HS-5 (cell line): ENCODE measurements around the gene CHIT1.
"Not testable (repeated sequence)": the region's sequence is repeated elsewhere in the genome, so short reads cannot be mapped to it uniquely, and the experiment has no call there.

Source experiments
- DNase-seq: peaks from one replicate; pipeline ENCODE4 v3.0.0-alpha.2; 2012; ENCODE audit warnings: low read depth

CHIT1 gene

DNA sequence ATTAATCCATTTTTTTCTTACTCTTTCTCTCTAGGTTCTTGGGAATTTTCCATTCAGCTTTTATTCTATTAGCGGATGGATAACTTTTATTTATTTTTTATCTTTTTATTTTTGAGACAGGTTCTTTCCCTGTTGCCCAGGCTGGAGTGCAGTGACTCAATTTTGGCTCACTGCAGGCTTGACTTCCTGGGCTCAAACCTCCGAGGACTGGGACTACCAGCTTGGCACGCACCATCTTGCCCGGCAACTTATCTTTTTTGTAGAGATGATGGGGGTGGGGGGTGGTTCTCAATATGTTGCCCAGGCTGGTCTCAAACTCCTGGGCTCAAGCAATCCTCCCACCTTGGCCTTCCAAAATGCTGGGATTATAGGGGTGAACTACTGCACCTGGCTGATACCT is 36.1 kb upstream of the CHIT1 start:
- no peak for DNase-seq

GRCh38 chr1:203264052-203264501 is 34.6 kb upstream of the CHIT1 start:
- no peak for DNase-seq

DNA sequence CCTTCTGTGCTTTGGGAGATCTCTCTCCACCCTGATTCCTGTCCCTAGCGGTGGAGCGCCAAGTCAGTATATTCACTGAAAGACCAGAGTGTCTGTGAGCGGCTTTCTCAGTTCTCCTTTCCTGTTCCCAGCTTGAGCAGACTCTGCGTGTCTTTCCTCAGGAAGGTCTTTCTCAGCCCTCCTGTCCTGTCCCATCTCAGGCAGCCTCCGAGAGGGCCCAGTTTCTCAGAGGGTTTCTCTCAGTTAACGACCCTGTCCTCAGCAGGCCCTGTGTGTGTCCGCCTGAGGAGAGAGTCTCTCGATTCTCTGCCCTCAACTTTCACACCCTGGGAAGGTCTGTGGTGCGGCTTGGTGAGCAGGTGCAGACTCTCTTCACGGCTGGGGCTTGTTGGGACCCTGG is 34.0 kb upstream of the CHIT1 start:
- no peak for DNase-seq

DNA sequence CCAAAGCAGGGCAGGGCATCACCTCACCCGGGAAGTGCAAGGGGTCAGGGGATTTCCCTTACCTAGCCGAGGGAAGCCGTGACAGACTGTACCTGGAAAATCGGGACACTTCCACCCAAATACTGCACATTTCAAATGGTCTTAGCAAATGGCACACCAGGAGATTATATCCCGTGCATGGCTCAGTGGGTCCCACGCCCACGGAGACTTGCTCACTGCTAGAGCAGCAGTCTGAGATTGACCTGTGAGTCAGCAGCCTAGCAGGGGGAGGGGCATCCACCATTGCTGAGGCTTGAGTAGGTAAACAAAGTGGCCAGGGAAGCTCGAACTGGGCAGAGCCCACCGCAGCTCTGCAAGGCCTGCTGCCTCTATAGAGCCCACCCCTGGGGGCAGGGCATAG is 27.2 kb upstream of the CHIT1 start:
- DNase-seq: not testable (repeated sequence)

DNA sequence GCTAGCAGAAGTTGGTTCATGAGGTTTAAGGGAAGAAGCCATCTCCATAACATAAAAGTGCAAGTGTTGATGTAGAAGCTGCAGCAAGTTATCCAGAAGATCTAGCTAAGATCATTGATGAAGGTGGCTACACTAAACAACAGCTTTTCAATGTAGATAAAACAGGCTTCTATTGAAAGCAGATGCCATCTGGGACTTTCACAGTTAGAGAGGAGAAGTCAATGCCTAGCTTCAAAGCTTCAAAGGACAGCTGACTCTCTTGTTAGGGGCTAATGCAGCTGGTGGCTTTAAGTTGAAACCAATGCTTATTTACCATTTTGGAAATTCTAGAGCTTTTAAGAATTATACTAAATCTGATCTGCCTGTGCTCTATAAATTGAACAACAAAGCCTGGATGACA is 25.3 kb upstream of the CHIT1 start:
- not testable (repeated sequence) for DNase-seq

- no peak for DNase-seq
Measured at GRCh38 chr1:203252678-203253077, 23.2 kb upstream of the CHIT1 start.

DNA sequence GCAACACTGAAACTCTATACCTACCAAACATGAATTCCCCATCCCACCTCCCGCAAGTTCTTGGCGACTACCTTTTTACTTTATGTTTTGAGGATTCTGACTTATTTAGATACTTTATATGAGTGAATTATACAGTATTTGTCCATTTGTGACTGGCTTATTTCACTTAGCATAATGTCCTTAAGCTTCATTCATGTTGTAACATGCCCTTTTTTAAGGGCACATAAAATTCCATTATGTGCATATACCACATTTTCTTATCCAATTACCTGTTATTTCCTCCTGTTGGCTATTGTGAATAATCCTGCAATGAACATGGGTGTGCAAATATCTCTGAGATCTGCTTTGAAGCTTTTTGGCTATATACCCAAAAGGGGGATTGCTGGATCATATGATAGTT is 22.0 kb upstream of the CHIT1 start:
- no peak for DNase-seq

DNA sequence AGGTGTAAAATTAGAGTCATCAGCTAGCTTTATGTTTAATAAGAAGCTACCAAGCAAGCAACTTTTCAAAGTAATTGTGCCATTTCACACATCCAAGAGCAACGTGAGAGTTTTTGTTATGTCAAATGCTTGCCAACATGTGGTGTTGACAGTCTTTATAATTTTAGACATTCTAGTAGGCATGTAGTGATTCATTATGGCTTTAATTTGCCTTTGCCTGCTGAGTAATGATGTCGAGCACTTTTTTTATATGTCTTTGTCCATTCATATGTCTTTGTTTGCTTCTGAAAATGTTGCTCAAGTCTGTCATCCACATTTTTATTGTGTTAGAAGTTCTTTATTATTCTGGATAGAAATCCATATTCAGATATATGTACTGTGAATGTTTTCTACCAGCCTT is 21.4 kb upstream of the CHIT1 start:
- no peak for DNase-seq

GRCh38 chr1:203244776-203245175 is 15.3 kb upstream of the CHIT1 start:
- DNase-seq: no peak

DNA sequence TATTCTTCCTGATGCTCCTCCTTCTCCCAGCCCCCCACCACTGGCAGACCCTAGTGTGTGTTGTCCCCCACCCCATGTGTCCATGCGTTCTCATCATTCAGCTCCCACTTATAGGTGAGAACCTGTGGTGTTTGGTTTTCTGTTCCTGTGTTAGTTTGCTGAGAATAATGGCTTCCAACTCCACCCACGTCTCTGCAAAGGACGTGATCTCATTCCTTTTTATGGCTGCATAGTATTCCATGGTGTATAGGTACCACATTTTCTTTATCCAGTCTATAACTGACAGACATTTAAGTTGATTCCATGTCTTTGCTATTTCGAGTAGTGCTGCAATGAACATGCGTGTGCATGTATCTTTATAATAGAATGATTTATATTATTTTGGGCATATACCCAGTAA is 12.2 kb upstream of the CHIT1 start:
- DNase-seq: not testable (repeated sequence)

DNA sequence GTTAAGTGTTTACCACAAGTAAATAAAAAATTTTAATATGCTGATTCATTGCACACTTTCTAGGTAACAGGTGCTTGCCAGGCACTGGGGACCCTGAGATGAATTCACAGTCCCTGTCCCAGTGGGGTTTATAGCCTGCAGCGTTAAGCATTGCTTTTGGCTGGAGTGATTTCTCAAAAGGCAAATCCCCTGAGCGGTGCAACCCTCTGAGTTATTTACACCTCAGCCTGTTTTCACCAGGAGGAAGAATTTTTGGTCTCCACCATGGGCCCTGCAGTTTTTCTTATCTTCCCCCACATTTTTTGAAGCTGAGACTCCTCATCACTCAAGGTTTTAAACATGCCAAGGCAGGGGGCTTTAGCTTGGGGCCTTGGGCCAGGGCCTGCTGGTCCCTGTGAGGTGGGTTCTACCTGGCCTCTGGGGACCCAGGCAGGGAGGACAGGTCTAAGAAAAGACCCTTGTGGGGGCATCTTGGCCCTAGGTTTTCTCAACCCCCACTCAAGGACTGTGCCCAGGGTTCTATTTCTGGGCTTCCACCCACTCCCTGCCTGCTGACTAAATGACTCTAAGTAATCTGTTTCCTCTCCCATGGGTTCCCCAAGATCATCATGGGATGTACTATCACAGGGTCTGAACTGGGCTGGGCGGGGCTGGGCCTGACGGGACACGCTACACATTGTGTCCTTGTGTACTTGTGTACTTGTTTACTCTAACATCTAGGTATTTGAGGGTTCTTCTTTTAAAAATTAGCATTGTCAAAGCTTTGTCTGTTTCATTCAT is 10.2 kb upstream of the CHIT1 start:
- DNase-seq: no peak

DNA sequence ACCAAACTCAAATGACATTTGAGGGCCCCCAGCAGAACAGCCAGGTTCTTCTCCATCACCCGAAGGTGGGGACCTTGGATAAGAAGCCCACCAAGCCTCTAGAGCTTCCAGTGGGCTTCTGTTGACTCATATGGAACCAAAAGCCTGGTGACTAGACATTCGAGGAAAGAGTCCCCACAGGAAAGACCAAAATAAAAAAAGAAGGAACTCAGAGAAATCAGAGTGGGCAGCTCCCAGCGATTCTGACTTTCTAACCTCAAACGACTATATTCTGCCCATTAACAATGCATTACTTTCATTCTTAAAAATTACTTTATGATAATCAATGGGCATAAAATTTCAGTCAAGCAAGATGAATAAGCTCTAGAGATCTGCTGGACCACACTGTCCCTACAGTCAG is 9.6 kb upstream of the CHIT1 start:
- no peak for DNase-seq

- DNase-seq: no peak
Measured at GRCh38 chr1:203238535-203238934, 9.1 kb upstream of the CHIT1 start.

DNA sequence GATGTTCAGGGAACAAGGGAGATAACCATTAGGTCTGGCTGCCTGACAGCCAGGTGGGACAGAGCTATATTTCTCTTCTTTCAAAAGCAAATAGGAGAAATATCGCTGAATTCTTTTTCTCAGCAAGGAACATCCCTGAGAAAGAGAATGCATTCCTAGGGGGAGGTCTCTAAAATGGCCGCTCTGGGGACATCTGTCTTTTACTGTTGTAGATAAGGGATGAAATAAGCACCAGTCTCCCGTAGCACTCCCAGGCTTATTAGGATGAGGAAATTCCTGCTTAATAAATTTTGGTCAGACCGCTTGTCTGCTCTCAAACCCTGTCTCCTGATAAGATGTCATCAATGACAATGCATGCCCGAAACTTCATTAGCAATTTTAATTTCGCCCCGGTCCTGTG is 5.4 kb upstream of the CHIT1 start:
- not testable (repeated sequence) for DNase-seq

GRCh38 chr1:203228670-203229069 is 803 bp downstream of the CHIT1 start:
- no peak for DNase-seq

GRCh38 chr1:203227371-203228083 is 1.9 kb downstream of the CHIT1 start:
- DNase-seq: no peak

- DNase-seq: no peak
Measured at GRCh38 chr1:203225071-203225470, 4.4 kb downstream of the CHIT1 start.

DNA sequence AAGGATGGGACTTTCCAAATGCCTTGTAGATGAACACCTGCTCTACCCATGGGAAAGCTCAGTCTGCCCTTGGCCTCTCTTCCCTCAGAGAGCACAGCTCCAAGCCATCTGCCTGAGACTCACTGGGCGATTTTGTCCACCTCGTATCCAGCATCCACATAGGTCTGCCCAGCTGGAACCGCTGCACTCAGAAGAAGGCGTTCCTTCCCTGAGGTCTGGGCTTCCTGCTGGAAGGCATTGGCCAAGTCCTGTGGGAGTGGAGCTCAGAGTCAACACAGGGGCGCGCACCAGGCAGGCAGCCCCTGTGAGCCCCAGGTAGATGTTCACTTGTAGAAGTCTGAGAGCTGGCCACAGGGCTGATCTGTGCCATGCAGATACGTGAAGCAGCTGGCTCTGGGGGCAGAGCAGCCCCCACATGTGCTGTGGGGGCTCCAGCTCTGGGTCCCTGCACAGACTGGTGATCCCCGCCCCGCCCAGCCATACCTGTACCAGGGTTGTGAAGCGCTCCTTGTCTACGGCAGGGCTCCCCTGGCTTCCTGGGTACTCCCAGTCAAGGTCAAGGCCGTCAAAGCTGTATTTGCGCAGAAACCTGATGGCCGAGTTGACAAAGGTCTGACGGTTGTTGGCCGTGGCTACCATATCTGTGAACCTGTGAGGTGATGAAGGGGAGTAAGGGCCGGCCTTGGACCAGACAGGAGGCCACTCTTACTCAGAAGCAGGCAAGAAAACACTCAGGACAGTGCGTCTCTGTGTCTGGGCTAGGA is 6.3 kb downstream of the CHIT1 start:
- no peak for DNase-seq

- DNase-seq: no peak
Measured at GRCh38 chr1:203219934-203220333, 9.5 kb downstream of the CHIT1 start.

- DNase-seq: no peak
Measured at GRCh38 chr1:203219171-203219570, 10.3 kb downstream of the CHIT1 start.

GRCh38 chr1:203217668-203218067 is 11.8 kb downstream of the CHIT1 start:
- DNase-seq: no peak

- DNase-seq: no peak
Measured at GRCh38 chr1:203217139-203217655, 12.3 kb downstream of the CHIT1 start.
